Measurements from ENCODE around the gene FLAD1.

Gene FLAD1

DNA sequence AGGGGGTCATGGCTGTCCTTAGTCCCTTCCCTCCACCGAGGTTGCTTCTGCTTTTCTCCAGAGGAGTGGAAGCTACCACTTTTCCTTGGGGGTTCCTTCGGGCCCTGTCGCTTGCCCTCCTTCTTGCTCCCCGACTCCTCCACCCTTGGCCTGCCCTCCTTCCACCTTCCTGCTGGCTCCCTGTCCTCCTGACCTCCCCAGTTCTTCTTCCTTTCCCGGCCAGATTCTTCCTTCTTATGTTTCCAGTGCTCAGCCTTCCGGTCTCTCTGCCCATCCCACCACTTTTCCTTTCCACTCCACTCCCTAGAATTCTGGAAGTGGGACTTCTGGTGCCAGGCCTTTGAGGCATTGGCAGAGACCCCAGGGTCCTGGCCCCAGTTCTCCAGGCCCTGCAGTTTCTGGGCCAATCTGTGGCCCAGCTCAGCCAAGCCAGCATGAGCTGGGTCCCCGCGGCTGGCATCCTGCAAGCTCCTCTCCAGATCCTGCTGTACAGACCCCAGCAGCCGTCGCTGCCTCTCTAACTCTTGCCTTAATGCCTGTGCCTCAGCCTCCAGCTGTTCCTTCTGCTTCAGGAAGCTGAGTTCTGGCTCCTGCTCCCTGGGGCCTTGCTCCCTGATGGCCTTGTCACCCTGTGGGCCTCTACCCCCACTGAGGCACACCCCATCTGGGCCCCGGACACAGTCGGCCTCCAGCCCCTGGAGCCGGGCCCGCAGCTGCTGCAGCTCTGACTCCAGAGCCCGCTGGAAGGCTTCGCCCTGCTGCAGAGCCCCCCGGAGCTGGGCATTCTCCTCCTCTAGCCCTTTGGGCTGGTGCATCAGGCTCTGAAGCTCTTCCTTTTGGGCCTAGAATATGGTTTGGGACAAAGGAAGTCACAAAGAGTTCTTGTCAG lies 36.9 kb upstream of the FLAD1 start:
- Histone ChIP-seq H3K4me1 (peaks cover 0 to 30% (median 11%) of the 10 kb centered on the region in 4 donors), H3K36me3 (peaks cover 6 to 61% (median 41%) of the 10 kb centered on the region in 3 donors)

GRCh38 chr1:154948079-154948478 lies 35.1 kb upstream of the FLAD1 start:
- Histone ChIP-seq H3K27me3 (no peaks in the 10 kb centered on the region), H3K4me3 (no peak overlapping the region), H3K27ac (no peak overlapping the region), H3K4me1 (peaks cover 0 to 29% (median 18%) of the 10 kb centered on the region in 4 donors), H3K9me3 (no peaks in the 10 kb centered on the region), H3K36me3 (peaks cover 6 to 67% (median 42%) of the 10 kb centered on the region in 3 donors)
- TF ChIP-seq, protein P1, sequence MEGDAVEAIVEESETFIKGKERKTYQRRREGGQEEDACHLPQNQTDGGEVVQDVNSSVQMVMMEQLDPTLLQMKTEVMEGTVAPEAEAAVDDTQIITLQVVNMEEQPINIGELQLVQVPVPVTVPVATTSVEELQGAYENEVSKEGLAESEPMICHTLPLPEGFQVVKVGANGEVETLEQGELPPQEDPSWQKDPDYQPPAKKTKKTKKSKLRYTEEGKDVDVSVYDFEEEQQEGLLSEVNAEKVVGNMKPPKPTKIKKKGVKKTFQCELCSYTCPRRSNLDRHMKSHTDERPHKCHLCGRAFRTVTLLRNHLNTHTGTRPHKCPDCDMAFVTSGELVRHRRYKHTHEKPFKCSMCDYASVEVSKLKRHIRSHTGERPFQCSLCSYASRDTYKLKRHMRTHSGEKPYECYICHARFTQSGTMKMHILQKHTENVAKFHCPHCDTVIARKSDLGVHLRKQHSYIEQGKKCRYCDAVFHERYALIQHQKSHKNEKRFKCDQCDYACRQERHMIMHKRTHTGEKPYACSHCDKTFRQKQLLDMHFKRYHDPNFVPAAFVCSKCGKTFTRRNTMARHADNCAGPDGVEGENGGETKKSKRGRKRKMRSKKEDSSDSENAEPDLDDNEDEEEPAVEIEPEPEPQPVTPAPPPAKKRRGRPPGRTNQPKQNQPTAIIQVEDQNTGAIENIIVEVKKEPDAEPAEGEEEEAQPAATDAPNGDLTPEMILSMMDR (IDR thresholded peaks at IDR 0.05) = no peak
- intact Hi-C loops (cut with DNase I; ENCODE audit: low total_unique reads) = no loop called here
- no peak for DNase-seq

More for the DNA sequence above, 36.9 kb upstream of the FLAD1 start:
- Histone ChIP-seq H3K27me3 (no peaks in the 10 kb centered on the region), H3K27ac (no peak overlapping the region), H3K4me3 (no peak overlapping the region), H3K9me3 (no peaks in the 10 kb centered on the region)
- intact Hi-C loops (cut with DNase I; ENCODE audit: low total_unique reads) = no loop called here
- DNase-seq = no peak
- TF ChIP-seq, protein P1 (IDR thresholded peaks at IDR 0.05) = no peak

- peaks cover 7 to 48% (median 43%) of the 10 kb centered on the region in 4 donors for H3K4me1 ChIP-seq
- TF ChIP-seq, protein P1 (IDR thresholded peaks at IDR 0.05) = no peak
- H3K36me3 ChIP-seq = peaks cover 6 to 44% (median 30%) of the 10 kb centered on the region in 3 donors
- no peaks in the 10 kb centered on the region for H3K27me3 ChIP-seq
- H3K9me3 ChIP-seq = no peaks in the 10 kb centered on the region
- no peak overlapping the region for H3K27ac ChIP-seq
- intact Hi-C loops (cut with DNase I; ENCODE audit: low total_unique reads) = no loop called here
- H3K4me3 ChIP-seq = no peak overlapping the region
- DNase-seq = no peak
These were observed 31.1 kb upstream of the FLAD1 start for GRCh38 chr1:154951901-154952657.

- Histone ChIP-seq H3K4me3 (no peak overlapping the region), H3K27me3 (no peaks in the 10 kb centered on the region), H3K9me3 (no peaks in the 10 kb centered on the region), H3K36me3 (peaks cover 6 to 38% (median 25%) of the 10 kb centered on the region in 3 donors), H3K4me1 (peaks cover 7 to 54% (median 47%) of the 10 kb centered on the region in 4 donors), H3K27ac (no peak overlapping the region)
- no peak for DNase-seq
- intact Hi-C loops (cut with DNase I; ENCODE audit: low total_unique reads) = no loop called here
- TF ChIP-seq, protein P1 (IDR thresholded peaks at IDR 0.05) = no peak
These were observed 30.5 kb upstream of the FLAD1 start for GRCh38 chr1:154952664-154953063.

DNA sequence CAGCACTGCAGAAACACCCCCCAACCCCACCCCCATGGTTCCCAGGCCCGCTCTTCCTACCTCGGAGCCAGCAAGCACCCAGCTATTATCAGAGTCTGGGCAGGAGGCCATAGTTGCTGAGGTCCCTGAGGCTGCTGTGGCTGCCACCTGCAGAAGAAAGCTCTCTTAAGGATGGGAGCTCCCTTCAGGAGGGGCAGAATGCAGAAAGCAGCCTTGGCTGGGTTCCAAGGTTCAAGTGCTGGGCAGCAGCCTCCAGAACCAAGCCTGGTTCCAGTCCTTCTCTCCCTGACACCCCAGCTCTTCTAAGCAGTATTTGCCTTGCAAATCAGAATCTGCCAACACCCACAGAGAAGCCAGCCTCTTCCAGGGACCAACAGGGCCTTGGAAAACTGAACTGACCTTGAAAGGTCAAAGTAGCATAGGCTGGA lies 29.5 kb upstream of the FLAD1 start:
- Histone ChIP-seq H3K4me1 (peaks cover 7 to 55% (median 47%) of the 10 kb centered on the region in 4 donors), H3K27ac (no peak overlapping the region), H3K36me3 (peaks cover 0 to 37% (median 18%) of the 10 kb centered on the region in 3 donors), H3K27me3 (no peaks in the 10 kb centered on the region), H3K9me3 (no peaks in the 10 kb centered on the region), H3K4me3 (peak overlapping the region in 1 of 2 donors; percentile 4)
- intact Hi-C loops (cut with DNase I; ENCODE audit: low total_unique reads) = no loop called here
- no peak for DNase-seq
- TF ChIP-seq, protein P1 (IDR thresholded peaks at IDR 0.05) = no peak

Data from tibial artery (tissue), 4 donors.